Measurements from ENCODE around the gene PARD3B. TPM values are rescaled to one million over a fixed set of nuclear protein-coding genes. Genes with fewer than 3 reads are reported as not detected.

PARD3B gene
- total and polyA plus RNA-seq, 2 of the 8 experiments (the other 6 are each of a cell fraction or from before 2014, with no cell fraction given) = 1.2 to 5.7 TPM

DNA sequence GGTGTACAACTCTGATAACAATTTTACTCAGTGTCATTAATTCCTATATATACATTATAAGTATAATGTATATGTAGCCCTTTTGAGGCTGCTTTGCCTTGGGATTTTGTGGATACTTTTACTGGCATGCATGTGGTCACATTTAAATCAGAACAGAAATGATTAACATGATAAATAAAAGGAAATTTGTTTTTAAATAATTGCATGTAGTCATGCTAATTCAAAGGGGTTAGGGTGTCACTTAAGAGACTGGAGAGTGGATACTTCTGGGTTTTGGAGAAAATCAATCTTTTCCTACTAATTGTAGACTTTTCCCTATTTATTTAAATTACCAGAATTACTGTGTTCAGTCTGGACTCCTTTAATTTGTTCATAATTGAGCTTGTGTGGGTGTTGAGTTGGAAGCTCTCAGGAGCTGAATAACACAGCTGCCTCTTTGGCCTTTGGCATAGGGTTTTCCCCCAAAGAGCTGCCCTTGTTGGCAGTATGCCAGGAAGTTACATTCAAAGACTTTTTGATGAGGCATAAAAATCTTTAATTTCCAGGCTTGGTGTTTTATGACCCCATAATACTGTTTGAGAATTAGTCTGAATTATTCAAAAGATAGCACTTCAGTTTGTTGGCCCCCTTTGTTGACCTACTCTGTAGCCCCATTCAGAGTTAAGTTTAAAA, 652.3 kb downstream of the PARD3B start:
- H3K4me1 ChIP-seq (replicated peaks in 1 of 4; ENCODE audit: control insufficient read depth in 3 of 4, insufficient read depth in 4 of 4, low read length in 3 of 4) = peaks cover 2 to 13% (median 5%) of the 10 kb centered on the region in 4 experiments; a peak in 4 of 7 replicates
- ChIA-PET CTCF (ENCODE audit: partially characterized antibody) (interaction anchor here (1.5 kb wide), 1 partner anchor 166 kb away, joined by 3 read pairs; no protein-coding TSS in a partner anchor), POLR2A (ENCODE audit: partially characterized antibody) (no interaction called here)
- peak overlapping the region; percentile 32; the same call in 1 of the 2 replicates for H3K27ac ChIP-seq (ENCODE audit: low read depth, low read length)
- peak overlapping the region; percentile 2 for H4K91ac ChIP-seq (replicated peaks; ENCODE audit: insufficient read length, low read length)
- no peaks in the 10 kb centered on the region for H3K79me2 ChIP-seq (ENCODE audit: control insufficient read depth in 1 of 2, insufficient read depth in 2 of 2, low read length in 2 of 2)
- no peak overlapping the region for H3K4ac ChIP-seq (replicated peaks; ENCODE audit: insufficient read length, low read depth, low read length)
- no peaks in the 10 kb centered on the region for H3K9me3 ChIP-seq (ENCODE audit: insufficient read depth in 2 of 2, low read depth in 1 of 2, low read length in 1 of 2)
- FAIRE-seq (no peak), DNase-seq (ENCODE audit: low read depth in 1 of 2, low spot score in 2 of 2) (no peak)
- peak overlapping the region; percentile 36; the same call in 1 of the 2 replicates for H2BK20ac ChIP-seq (ENCODE audit: low read length)
- no peaks in the 10 kb centered on the region for H3K79me1 ChIP-seq (ENCODE audit: low read depth, low read length)
- no peak overlapping the region for H4K8ac ChIP-seq (ENCODE audit: extremely low read depth, insufficient read depth, low read length)
- H3K23me2 ChIP-seq (ENCODE audit: low read depth, low read length) = no peaks in the 10 kb centered on the region; the same call in 1 of the 2 replicates
- H3K36me3 ChIP-seq (ENCODE audit: control insufficient read depth in 2 of 4, insufficient read depth in 4 of 4, low read length in 3 of 4) = no peaks in the 10 kb centered on the region
- no peaks in the 10 kb centered on the region for H4K20me1 ChIP-seq (replicated peaks in 1 of 2; ENCODE audit: control insufficient read depth in 1 of 2, insufficient read depth in 2 of 2, low read length in 2 of 2)
- no peak overlapping the region for H3K9ac ChIP-seq (replicated peaks in 1 of 4; ENCODE audit: extremely low read depth in 1 of 4, low read depth in 3 of 4, low read length in 3 of 4)
- TF ChIP-seq CEBPB (IDR thresholded peaks at IDR 0.05; ENCODE audit: low read depth, low read length) = no peak
- no peak for TF ChIP-seq TBP (IDR thresholded peaks at IDR 0.05; ENCODE audit: low read depth, low read length)
- TF ChIP-seq SIX5 (IDR thresholded peaks at IDR 0.05; ENCODE audit: low read depth, low read length) = no peak
- TF ChIP-seq FOSL1 (IDR thresholded peaks at IDR 0.05; ENCODE audit: insufficient read depth, low read depth, low read length) = no peak
- no peak for TF ChIP-seq CTBP2 (IDR thresholded peaks at IDR 0.05; ENCODE audit: borderline replicate concordance, insufficient read depth, insufficient read length, low read length)
- no peak for TF ChIP-seq RAD21 (IDR thresholded peaks at IDR 0.05 in 1 of 2, conservative IDR thresholded peaks at IDR 0.05 in 1 of 2; ENCODE audit: low read depth in 2 of 2, low read length in 2 of 2)
- TF ChIP-seq, protein P1, sequence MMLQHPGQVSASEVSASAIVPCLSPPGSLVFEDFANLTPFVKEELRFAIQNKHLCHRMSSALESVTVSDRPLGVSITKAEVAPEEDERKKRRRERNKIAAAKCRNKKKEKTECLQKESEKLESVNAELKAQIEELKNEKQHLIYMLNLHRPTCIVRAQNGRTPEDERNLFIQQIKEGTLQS (IDR thresholded peaks at IDR 0.05; ENCODE audit: insufficient read depth, low read depth, low read length) = no peak
- no peak for TF ChIP-seq GTF2F1 (IDR thresholded peaks at IDR 0.05; ENCODE audit: borderline replicate concordance, low read depth, low read length)
- TF ChIP-seq SUZ12 (IDR thresholded peaks at IDR 0.05; ENCODE audit: low read length) = no peak
- no peaks in the 10 kb centered on the region for H3K27me3 ChIP-seq (replicated peaks in 1 of 4; ENCODE audit: control insufficient read depth in 3 of 4, extremely low read depth in 1 of 4, insufficient read depth in 3 of 4, low read length in 3 of 4)
- H2AK5ac ChIP-seq (ENCODE audit: low read depth, low read length) = no peak overlapping the region
- peak overlapping the region; percentile 60 for H3K18ac ChIP-seq (ENCODE audit: extremely low read depth, low read length)
- H3K23ac ChIP-seq (ENCODE audit: insufficient read length) = no peak overlapping the region
- no peak overlapping the region for H2AFZ ChIP-seq (ENCODE audit: low read length)
- no peak overlapping the region for H3K14ac ChIP-seq (ENCODE audit: insufficient read length)
- no peak overlapping the region for H2BK15ac ChIP-seq (ENCODE audit: low read length)
- peak overlapping the region; percentile 21 for H2BK120ac ChIP-seq (replicated peaks; ENCODE audit: low read depth, low read length)
- H4K5ac ChIP-seq (ENCODE audit: insufficient read length, low read depth, low read length) = peak overlapping the region; percentile 64
- H2BK12ac ChIP-seq (ENCODE audit: low read depth, low read length) = peak overlapping the region; percentile 51
- H2BK5ac ChIP-seq (ENCODE audit: low read depth, low read length) = peak overlapping the region; percentile 94; the same call in 1 of the 2 replicates
- peak overlapping the region; percentile 9 for H3K56ac ChIP-seq (replicated peaks; ENCODE audit: insufficient read length, low read depth, low read length)
- H3K4me3 ChIP-seq (ENCODE audit: extremely low read depth in 1 of 4, insufficient read depth in 2 of 4, low read depth in 3 of 4, low read length in 4 of 4) = peak overlapping the region in 1 of 4 experiments; percentile 37; a peak in 2 of 8 replicates
- peak overlapping the region; percentile 39 to 57; a peak in 3 of 4 replicates for H3K4me2 ChIP-seq (ENCODE audit: insufficient read depth in 1 of 2, low read depth in 2 of 2, low read length in 2 of 2)

Measured in H1 (cell line).